GM18909 (cell line): Measurements from ENCODE around the gene DKC1.

ENCODE experiments used
- ATAC-seq: cut with Tn5 transposase; IDR thresholded peaks from one replicate; pipeline ENCODE4 v1.9.1; 2021; ENCODE audit warnings: mild to moderate bottlenecking; ENCODE audit not compliant: unreplicated experiment, poor library complexity

DKC1 gene

GRCh38 chrX:154762537-154763296 is at the start of gene DKC1:
Gene DKC1 (plus strand): TSS chrX:154762864. CDS start chrX:154762966, 102 bp downstream.
- ATAC-seq, result peak; percentile 90

GRCh38 chrX:154714925-154715324 is 47.7 kb upstream of the DKC1 start:
- peak; percentile 56 for ATAC-seq

- ATAC-seq, result no peak
These were observed 46.8 kb upstream of the DKC1 start for GRCh38 chrX:154715825-154716224.

DNA sequence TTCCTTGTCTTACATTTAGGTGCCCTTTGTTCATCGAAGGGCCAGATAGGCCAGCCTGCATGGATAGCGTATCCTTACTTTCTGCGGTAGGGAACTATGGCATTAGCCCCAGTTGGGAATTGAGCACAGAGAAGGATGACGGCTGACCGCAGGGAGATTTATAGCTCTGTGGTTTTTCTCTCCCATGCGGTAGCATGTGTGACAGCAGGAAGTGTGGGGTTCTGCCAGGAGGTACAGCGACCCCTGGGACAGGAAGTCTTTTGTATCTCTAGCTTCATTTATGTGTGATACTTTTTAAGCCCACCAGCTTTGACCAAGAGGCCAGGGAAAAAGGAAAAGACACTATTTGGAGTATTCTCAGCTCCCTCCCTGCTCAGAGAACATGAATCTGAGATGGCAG is 44.8 kb upstream of the DKC1 start:
- no peak for ATAC-seq

DNA sequence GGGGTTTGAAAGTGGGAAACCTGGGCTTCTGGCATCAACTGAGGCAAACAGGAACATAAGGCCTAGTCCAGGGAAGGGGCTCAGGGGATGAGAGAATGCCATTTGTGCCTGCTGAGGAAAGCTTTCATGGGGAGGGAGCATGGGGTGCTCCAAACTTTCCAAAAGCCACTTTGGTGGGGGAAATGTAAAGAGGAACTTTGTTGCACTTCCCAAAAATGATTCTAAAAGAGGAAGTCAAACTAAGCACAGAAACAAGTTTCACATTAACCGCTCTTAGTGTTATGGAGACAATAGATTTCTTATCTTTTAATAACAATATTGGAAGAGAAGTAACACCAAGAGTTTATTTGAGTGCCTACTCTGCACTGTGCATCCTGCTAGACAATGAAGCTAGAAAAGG is 44.0 kb upstream of the DKC1 start:
- no peak for ATAC-seq

GRCh38 chrX:154719132-154719675 is 43.5 kb upstream of the DKC1 start:
- no peak for ATAC-seq

DNA sequence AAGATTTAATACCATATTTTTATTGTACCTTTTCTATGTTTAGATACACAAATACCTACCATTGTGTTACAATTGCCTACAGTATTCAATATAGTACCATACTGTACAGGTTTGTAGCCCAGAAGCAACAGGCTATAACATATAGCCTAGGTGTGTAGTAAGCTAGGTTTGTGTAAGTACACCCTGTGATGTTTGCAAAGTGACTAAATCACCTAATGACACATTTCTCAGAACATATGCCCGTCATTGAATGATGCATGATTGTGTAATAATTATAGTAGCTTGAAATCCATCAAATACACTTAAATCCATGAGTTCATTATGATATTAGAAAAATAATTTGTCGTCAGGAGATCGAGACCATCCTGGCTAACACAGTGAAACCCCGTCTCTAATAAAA is 42.6 kb upstream of the DKC1 start:
- no peak for ATAC-seq

- no peak for ATAC-seq
These were observed 41.5 kb upstream of the DKC1 start for GRCh38 chrX:154721155-154721554.

- ATAC-seq, result peak; percentile 47
These were observed 37.5 kb upstream of the DKC1 start for GRCh38 chrX:154724993-154725756.

- no peak for ATAC-seq
These were observed 35.2 kb upstream of the DKC1 start for GRCh38 chrX:154727418-154727817.

DNA sequence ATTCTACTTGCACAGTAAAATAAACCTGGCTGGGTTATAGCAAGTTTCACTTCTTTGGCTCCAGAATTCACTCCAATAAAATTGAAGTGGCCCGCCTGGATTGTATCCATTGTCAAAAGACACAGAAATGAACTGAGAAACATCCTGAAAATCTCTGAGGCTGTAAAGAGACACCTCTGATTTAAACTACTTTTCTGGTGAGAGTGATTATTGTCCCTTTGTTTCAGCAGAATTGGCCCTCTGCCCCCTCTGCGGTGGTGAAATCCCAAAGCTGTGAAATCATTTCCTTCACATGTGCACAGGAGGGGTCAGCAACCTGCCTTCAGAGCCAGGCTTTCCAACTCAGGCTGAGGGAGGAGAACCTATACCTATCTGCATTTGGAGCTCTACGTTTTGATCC is 34.8 kb upstream of the DKC1 start:
- no peak for ATAC-seq

- no peak for ATAC-seq
These were observed 34.1 kb upstream of the DKC1 start for GRCh38 chrX:154728431-154729190.

- no peak for ATAC-seq
These were observed 33.2 kb upstream of the DKC1 start for GRCh38 chrX:154729439-154729838.

DNA sequence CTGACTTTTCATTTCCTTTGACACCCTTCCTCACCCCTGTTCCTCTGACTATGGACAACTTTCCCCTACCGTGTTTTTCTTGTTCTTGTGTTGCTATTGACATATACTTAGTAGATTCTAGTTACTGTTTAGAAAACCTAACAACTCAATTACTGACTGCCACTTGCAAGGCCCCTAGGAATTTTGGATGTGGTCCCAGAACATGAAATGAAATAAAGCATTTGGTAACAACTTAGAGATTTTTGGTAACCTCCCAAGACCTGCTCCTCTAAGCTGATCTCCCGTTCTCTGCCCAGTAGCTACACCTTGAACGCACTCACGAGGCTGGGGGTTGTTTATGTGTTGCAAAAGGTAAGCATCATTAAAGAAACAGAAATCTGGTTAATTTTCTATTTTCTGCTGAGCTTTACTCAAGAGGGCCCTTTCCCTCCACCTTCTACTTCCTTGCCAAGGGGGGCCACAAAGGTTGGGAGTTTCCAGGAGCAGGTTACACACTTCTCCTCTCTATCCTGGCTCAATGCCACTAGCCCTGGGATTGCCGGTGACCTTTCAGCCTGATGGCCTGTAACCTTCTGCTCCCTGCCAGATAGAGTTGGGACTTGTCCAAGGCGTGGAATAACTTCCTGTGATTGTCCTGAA is 32.3 kb upstream of the DKC1 start:
- no peak for ATAC-seq

DNA sequence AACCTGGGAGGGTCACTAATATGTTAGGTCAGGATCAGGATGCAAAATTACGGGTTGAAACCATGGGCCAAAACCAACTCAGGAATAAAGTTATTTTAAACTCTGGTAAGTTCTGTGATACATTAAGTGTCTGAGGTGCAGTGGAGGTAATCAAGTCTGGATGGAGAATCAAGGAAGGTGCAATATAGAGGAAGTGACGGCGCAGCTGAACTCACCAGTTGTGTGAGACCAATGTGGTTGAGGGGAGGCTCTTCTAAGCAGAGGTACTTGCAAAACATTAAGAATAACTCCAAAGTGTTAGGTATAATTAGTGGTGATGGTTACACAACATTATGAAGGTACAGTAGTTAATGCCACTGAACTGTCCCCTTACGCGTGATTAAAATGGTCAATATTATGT is 31.5 kb upstream of the DKC1 start:
- ATAC-seq, result no peak

DNA sequence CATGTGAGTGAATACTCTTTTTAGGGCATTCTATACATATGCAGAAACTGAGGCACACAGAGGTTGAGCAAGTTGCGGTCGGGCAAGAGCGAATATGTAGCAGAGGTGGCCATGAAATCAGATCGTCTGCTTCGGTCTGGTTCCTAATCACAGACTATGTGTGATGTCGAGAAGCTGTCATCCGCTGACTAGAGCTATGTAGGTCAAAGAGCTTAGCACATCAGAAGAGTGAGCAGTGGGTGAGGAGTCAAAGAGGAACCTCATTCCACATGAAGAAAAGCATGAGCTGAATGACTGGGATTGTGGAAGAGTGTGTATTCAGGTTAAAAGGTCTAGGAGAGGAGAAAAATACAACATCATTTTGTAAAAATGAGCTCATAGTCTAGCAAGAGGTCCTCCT is 30.8 kb upstream of the DKC1 start:
- ATAC-seq, result no peak

DNA sequence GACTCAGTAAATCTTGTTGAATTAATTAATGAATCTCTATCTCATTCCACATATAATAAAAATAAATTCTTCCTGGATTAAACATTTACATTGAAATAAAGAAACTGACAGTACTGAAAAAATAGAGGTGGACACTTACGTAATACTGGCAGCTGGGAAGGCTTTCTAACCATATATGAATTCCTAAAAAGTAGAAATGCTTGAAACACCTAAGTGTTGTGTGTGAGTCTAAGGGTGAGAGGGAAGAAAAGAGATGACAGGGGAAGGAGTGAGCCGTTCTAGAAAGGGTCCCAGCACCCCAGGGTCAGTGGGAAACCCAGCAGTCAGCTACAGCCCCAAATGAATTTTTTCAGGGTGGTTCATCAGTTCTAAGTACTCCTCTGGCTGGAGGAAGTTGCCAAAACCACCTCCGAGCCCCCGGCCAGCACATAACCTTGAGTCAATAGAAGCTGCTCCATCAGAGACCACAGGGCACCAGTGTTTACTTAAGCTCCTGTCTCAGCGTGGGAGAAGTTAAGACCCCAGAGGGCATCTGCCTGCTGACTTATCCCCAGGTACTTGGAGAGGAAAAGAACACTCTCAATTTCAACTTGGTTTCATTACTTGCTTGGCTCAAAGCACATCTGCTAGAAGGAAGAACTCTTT is 30.1 kb upstream of the DKC1 start:
- no peak for ATAC-seq

GRCh38 chrX:154733066-154733425 is 29.6 kb upstream of the DKC1 start:
- no peak for ATAC-seq

- no peak for ATAC-seq
These were observed 28.4 kb upstream of the DKC1 start for GRCh38 chrX:154734061-154734781.
